HG03135 (cell line): ENCODE data around the gene RAB3IL1.

Experiments used
- ATAC-seq: cut with Tn5 transposase; IDR thresholded peaks from one replicate; pipeline ENCODE4 v1.9.1; 2021; ENCODE audit warnings: mild to moderate bottlenecking, moderate library complexity; ENCODE audit not compliant: unreplicated experiment

The RAB3IL1 gene

GRCh38 chr11:61921446-61921845, 4.1 kb upstream of the RAB3IL1 start:
- no peak for ATAC-seq

- ATAC-seq = no peak
Measured at GRCh38 chr11:61919705-61920631, 2.6 kb upstream of the RAB3IL1 start.

- ATAC-seq = no peak
Measured at GRCh38 chr11:61918938-61919704, 1.8 kb upstream of the RAB3IL1 start.

- ATAC-seq = no peak
Measured at GRCh38 chr11:61918251-61918937, 1.0 kb upstream of the RAB3IL1 start.

GRCh38 chr11:61916737-61917333, 531 bp downstream of the RAB3IL1 start:
- ATAC-seq = no peak

- no peak for ATAC-seq
Measured at GRCh38 chr11:61914471-61915171, 2.7 kb downstream of the RAB3IL1 start.

GRCh38 chr11:61913699-61914395, 3.5 kb downstream of the RAB3IL1 start:
- ATAC-seq = no peak

- no peak for ATAC-seq
Measured at GRCh38 chr11:61912991-61913698, 4.2 kb downstream of the RAB3IL1 start.

- ATAC-seq = no peak
Measured at GRCh38 chr11:61912530-61912898, 4.9 kb downstream of the RAB3IL1 start.

GRCh38 chr11:61911701-61912529, 5.5 kb downstream of the RAB3IL1 start:
- no peak for ATAC-seq

- ATAC-seq = no peak
Measured at GRCh38 chr11:61911128-61911700, 6.2 kb downstream of the RAB3IL1 start.

- no peak for ATAC-seq
Measured at GRCh38 chr11:61910187-61911127, 6.9 kb downstream of the RAB3IL1 start.

GRCh38 chr11:61908730-61909316, 8.5 kb downstream of the RAB3IL1 start:
- no peak for ATAC-seq

- no peak for ATAC-seq
Measured at GRCh38 chr11:61907871-61908729, 9.3 kb downstream of the RAB3IL1 start.

GRCh38 chr11:61907282-61907681, 10.1 kb downstream of the RAB3IL1 start:
- ATAC-seq = no peak

GRCh38 chr11:61906522-61906909, 10.8 kb downstream of the RAB3IL1 start:
- no peak for ATAC-seq
